H9 (cell line): Measurements from ENCODE around the gene RITA1. TPM values are rescaled to one million over a fixed set of nuclear protein-coding genes. Genes with fewer than 3 reads are reported as not detected.

Experiments used
- DNase-seq: peaks from one replicate; pipeline ENCODE4 v3.0.0-alpha.2; 2017
- H2AFZ ChIP-seq: one replicate; pipeline ENCODE4 v1.6.1; 2013; ENCODE audit warnings: mild to moderate bottlenecking, low read length, control low read depth, moderate library complexity
- H2AK5ac ChIP-seq: 2 replicates; pipeline ENCODE4 v1.6.1; 2013; ENCODE audit warnings: low read length, control low read depth, mixed read lengths; ENCODE audit not compliant: insufficient read length
- H2BK120ac ChIP-seq: one replicate; pipeline ENCODE4 v1.6.1; 2013; ENCODE audit warnings: low read depth, mild to moderate bottlenecking, low read length, control low read depth, inconsistent platforms; ENCODE audit not compliant: poor library complexity, severe bottlenecking
- H2BK12ac ChIP-seq: 2 replicates; pipeline ENCODE4 v1.6.1; 2013; ENCODE audit warnings: low read length, control low read depth, mixed read lengths, low read depth; ENCODE audit not compliant: insufficient read length
- H2BK15ac ChIP-seq: 2 replicates; pipeline ENCODE4 v1.6.1; 2013; ENCODE audit warnings: low read depth, low read length, control low read depth
- H2BK20ac ChIP-seq: one replicate; pipeline ENCODE4 v1.6.1; 2013; ENCODE audit warnings: low read depth, mild to moderate bottlenecking, low read length, control low read depth, inconsistent platforms; ENCODE audit not compliant: poor library complexity, severe bottlenecking
- H2BK5ac ChIP-seq: 2 replicates; pipeline ENCODE4 v1.6.1; 2013; ENCODE audit warnings: low read length, control low read depth, mixed read lengths; ENCODE audit not compliant: insufficient read length
- H3K14ac ChIP-seq: 2 replicates; pipeline ENCODE4 v1.6.1; 2013; ENCODE audit warnings: low read length, control low read depth; ENCODE audit not compliant: insufficient read depth
- H3K18ac ChIP-seq: 2 replicates; pipeline ENCODE4 v1.6.1; 2013; ENCODE audit warnings: low read depth, mild to moderate bottlenecking, mixed read lengths, low read length, control low read depth; ENCODE audit not compliant: insufficient read length
- H3K23ac ChIP-seq: 2 replicates; pipeline ENCODE4 v1.6.1; 2013; ENCODE audit warnings: low read length, control low read depth, mixed read lengths, low read depth; ENCODE audit not compliant: insufficient read length
- H3K23me2 ChIP-seq: 2 replicates; pipeline ENCODE4 v1.6.1; 2013; ENCODE audit warnings: low read depth, mild to moderate bottlenecking, mixed read lengths, low read length, control low read depth; ENCODE audit not compliant: insufficient read length, poor library complexity, severe bottlenecking
- H3K27ac ChIP-seq: 2 replicates; pipeline ENCODE4 v1.5.1; 2013; ENCODE audit warnings: low read length, control low read depth, mixed read lengths, low read depth; ENCODE audit not compliant: insufficient read length
- H3K27me3 ChIP-seq: 2 replicates; pipeline ENCODE4 v1.6.1; 2013; ENCODE audit warnings: low read length, control low read depth, inconsistent platforms; ENCODE audit not compliant: insufficient read depth
- H3K4ac ChIP-seq: 2 replicates; pipeline ENCODE4 v1.6.1; 2013; ENCODE audit warnings: low read depth, mild to moderate bottlenecking, control low read depth, inconsistent platforms, low read length, moderate library complexity
- H3K4me1 ChIP-seq: 2 replicates; pipeline ENCODE4 v1.6.1; 2013; ENCODE audit warnings: low read length, control low read depth, inconsistent platforms; ENCODE audit not compliant: insufficient read depth
- H3K4me2 ChIP-seq: 2 replicates; pipeline ENCODE4 v1.6.1; 2013; ENCODE audit warnings: low read length, control low read depth, mixed read lengths; ENCODE audit not compliant: insufficient read length, insufficient read depth
- H3K56ac ChIP-seq: 2 replicates; pipeline ENCODE4 v1.6.1; 2013; ENCODE audit warnings: low read depth, mild to moderate bottlenecking, mixed read lengths, low read length, control low read depth; ENCODE audit not compliant: insufficient read length
- H3K79me1 ChIP-seq: 2 replicates; pipeline ENCODE4 v1.6.1; 2013; ENCODE audit warnings: low read depth, mild to moderate bottlenecking, moderate library complexity, low read length, control low read depth, inconsistent platforms; ENCODE audit not compliant: insufficient read depth, poor library complexity, severe bottlenecking
- H3K79me2 ChIP-seq: 2 replicates; pipeline ENCODE4 v1.6.1; 2013; ENCODE audit warnings: low read length, control low read depth, inconsistent platforms; ENCODE audit not compliant: insufficient read depth
- H3K9ac ChIP-seq: 2 replicates; pipeline ENCODE4 v1.6.1; 2013; ENCODE audit warnings: low read length, control low read depth, mixed read lengths; ENCODE audit not compliant: insufficient read length; ENCODE audit errors: extremely low read depth
- H3K9me3 ChIP-seq: one replicate; pipeline ENCODE4 v1.6.1; 2013; ENCODE audit warnings: low read depth, low read length, inconsistent platforms; ENCODE audit not compliant: control insufficient read depth
- H3T11ph ChIP-seq: one replicate; pipeline ENCODE4 v1.6.1; 2013; ENCODE audit warnings: mild to moderate bottlenecking, low read length, control low read depth, inconsistent platforms
- H4K20me1 ChIP-seq: one replicate; pipeline ENCODE4 v1.6.1; 2013; ENCODE audit not compliant: control insufficient read depth, insufficient read length, insufficient read depth
- H4K5ac ChIP-seq: 2 replicates; pipeline ENCODE4 v1.6.1; 2013; ENCODE audit warnings: low read depth, mild to moderate bottlenecking, mixed read lengths, low read length, control low read depth; ENCODE audit not compliant: insufficient read length
- H4K8ac ChIP-seq: replicated peaks from 2 replicates; pipeline ENCODE4 v1.6.1; 2013; ENCODE audit warnings: low read length, control low read depth, mixed read lengths, low read depth; ENCODE audit not compliant: insufficient read length
- H4K91ac ChIP-seq: 2 replicates; pipeline ENCODE4 v1.6.1; 2013; ENCODE audit warnings: low read depth, mild to moderate bottlenecking, moderate library complexity, mixed read lengths, low read length, control low read depth; ENCODE audit not compliant: insufficient read length
- H3K27ac Mint-ChIP-seq, 3 experiments: 2 replicates in 2 of 3; 3 replicates in 1 of 3; pipeline ENCODE4 v1.8.0; 2020 to 2021; ENCODE audit warnings: mixed read lengths in 3 of 3, mild to moderate bottlenecking in 1 of 3, moderate library complexity in 1 of 3
- H3K27me3 Mint-ChIP-seq: 2 replicates; pipeline ENCODE4 v1.8.0; 2021; ENCODE audit warnings: low read depth, mild to moderate bottlenecking, moderate library complexity, mixed read lengths
- H3K36me3 Mint-ChIP-seq, 3 experiments: 2 replicates in 2 of 3; 3 replicates in 1 of 3; pipeline ENCODE4 v1.8.0; 2020 to 2021; ENCODE audit warnings: low read depth in 3 of 3, mixed read lengths in 3 of 3; ENCODE audit not compliant: insufficient read depth in 1 of 3
- H3K4me1 Mint-ChIP-seq, 2 experiments: 2 replicates each; pipeline ENCODE4 v1.8.0; 2020; ENCODE audit warnings: mixed read lengths in 2 of 2
- H3K4me3 Mint-ChIP-seq, 2 experiments: 2 replicates in 1 of 2; 3 replicates in 1 of 2; pipeline ENCODE4 v1.8.0; 2020 to 2021; ENCODE audit warnings: mild to moderate bottlenecking in 2 of 2, mixed read lengths in 2 of 2, moderate library complexity in 1 of 2
- H3K9me3 Mint-ChIP-seq, 2 experiments: 2 replicates in 1 of 2; 3 replicates in 1 of 2; pipeline ENCODE4 v1.8.0; 2020; ENCODE audit warnings: mild to moderate bottlenecking in 2 of 2, mixed read lengths in 2 of 2, moderate library complexity in 1 of 2
- WGBS: extraction: QIAGEN DNeasy Blood & Tissue Kit; methylation state at CpG from one replicate; pipeline ENCODE4 v1.1.7; 2013; ENCODE audit warnings: missing lambda C conversion rate, low lambda C conversion rate, mixed read lengths; ENCODE audit not compliant: insufficient read length; ENCODE audit errors: extremely low coverage; 5-methylcytosine and 5-hydroxymethylcytosine counted together
- total RNA-seq: library from RNA; stranded (reverse); gene quantifications from 2 replicates; pipeline ENCODE4 v1.2.1, GENCODE V29; 2021
- TF ChIP-seq, protein P1 (sequence below): fragments of 200-600 bp; sonication (generic); conservative IDR thresholded peaks from 3 replicates; pipeline ENCODE4 v1.8.0; 2021; ENCODE audit warnings: antibody characterized with exemption, mild to moderate bottlenecking

The RITA1 gene
- total RNA-seq, 1 experiment from 2014 or later, result 26.1 TPM

GRCh38 chr12:113195598-113195997 is 10.1 kb downstream of the RITA1 start:
- Histone ChIP-seq H4K5ac (no peak overlapping the region), H2BK20ac (no peak overlapping the region), H3K18ac (no peak overlapping the region), H4K91ac (no peak overlapping the region), H2BK12ac (no peak overlapping the region), H2BK120ac (no peak overlapping the region), H4K20me1 (no peaks in the 10 kb centered on the region), H4K8ac (no peak overlapping the region), H3K14ac (no peak overlapping the region), H3K9ac (no peak overlapping the region), H3K56ac (no peak overlapping the region), H3K23ac (no peak overlapping the region), H3K79me2 (no peaks in the 10 kb centered on the region), H3K4me1 (no peaks in the 10 kb centered on the region), H3K27ac (no peak overlapping the region), H3T11ph (no peak overlapping the region), H2BK15ac (no peak overlapping the region), H2BK5ac (no peak overlapping the region), H3K4ac (no peak overlapping the region), H3K79me1 (no peaks in the 10 kb centered on the region), H3K4me2 (no peak overlapping the region), H3K27me3 (no peaks in the 10 kb centered on the region), H3K9me3 (no peaks in the 10 kb centered on the region), H2AFZ (no peak overlapping the region), H3K23me2 (no peaks in the 10 kb centered on the region), H2AK5ac (no peak overlapping the region)
- H3K9me3 Mint-ChIP-seq, result no peaks in the 10 kb centered on the region
- no peak overlapping the region for H3K4me3 Mint-ChIP-seq
- no peak for DNase-seq
- TF ChIP-seq, protein P1, sequence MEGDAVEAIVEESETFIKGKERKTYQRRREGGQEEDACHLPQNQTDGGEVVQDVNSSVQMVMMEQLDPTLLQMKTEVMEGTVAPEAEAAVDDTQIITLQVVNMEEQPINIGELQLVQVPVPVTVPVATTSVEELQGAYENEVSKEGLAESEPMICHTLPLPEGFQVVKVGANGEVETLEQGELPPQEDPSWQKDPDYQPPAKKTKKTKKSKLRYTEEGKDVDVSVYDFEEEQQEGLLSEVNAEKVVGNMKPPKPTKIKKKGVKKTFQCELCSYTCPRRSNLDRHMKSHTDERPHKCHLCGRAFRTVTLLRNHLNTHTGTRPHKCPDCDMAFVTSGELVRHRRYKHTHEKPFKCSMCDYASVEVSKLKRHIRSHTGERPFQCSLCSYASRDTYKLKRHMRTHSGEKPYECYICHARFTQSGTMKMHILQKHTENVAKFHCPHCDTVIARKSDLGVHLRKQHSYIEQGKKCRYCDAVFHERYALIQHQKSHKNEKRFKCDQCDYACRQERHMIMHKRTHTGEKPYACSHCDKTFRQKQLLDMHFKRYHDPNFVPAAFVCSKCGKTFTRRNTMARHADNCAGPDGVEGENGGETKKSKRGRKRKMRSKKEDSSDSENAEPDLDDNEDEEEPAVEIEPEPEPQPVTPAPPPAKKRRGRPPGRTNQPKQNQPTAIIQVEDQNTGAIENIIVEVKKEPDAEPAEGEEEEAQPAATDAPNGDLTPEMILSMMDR, result no peak
- WGBS, result no CpG with 5 or more reads among the region's 13 CpGs
- H3K36me3 Mint-ChIP-seq, result peaks cover 8 to 26% (median 25%) of the 10 kb centered on the region in 3 experiments; a peak in 5 of 7 replicates
- peak overlapping the region in 2 of 3 experiments; percentile 14 to 63; a peak in 3 of 7 replicates for H3K27ac Mint-ChIP-seq
- no peaks in the 10 kb centered on the region for H3K27me3 Mint-ChIP-seq
- peaks cover 12 to 13% of the 10 kb centered on the region in 2 experiments; a peak in 3 of 4 replicates for H3K4me1 Mint-ChIP-seq
